Measurements from ENCODE around the gene AGBL4.
A peak's percentile ranks its signal among the peaks of the same experiment; 100 is the strongest.
"Not testable (repeated sequence)": the region's sequence is repeated elsewhere in the genome, so short reads cannot be mapped to it uniquely, and the experiment has no call there.

AGBL4 gene

GRCh38 chr1:49817681-49818080 is 206.1 kb downstream of the AGBL4 start:
- H3K27ac ChIP-seq = no peak overlapping the region
- TF ChIP-seq CTCF (IDR thresholded peaks at IDR 0.05; ENCODE audit: low read depth, low read length) = no peak
- DNase-seq = no peak
- no peaks in the 10 kb centered on the region for H3K36me3 ChIP-seq
- H3K4me3 ChIP-seq (ENCODE audit: low read depth, low read length) = no peak overlapping the region
- H3K27me3 ChIP-seq (ENCODE audit: insufficient read depth, low read depth, severe bottlenecking) = no peaks in the 10 kb centered on the region
- no peaks in the 10 kb centered on the region for H3K9me3 ChIP-seq (ENCODE audit: severe bottlenecking)

GRCh38 chr1:49787013-49787412 is 236.7 kb downstream of the AGBL4 start:
- not testable (repeated sequence) for H3K9me3 ChIP-seq (ENCODE audit: severe bottlenecking)

GRCh38 chr1:49765034-49765433 is 258.7 kb downstream of the AGBL4 start:
- Histone ChIP-seq H3K36me3 (no peaks in the 10 kb centered on the region), H3K27ac (no peak overlapping the region), H3K4me3 (ENCODE audit: low read depth, low read length) (no peak overlapping the region), H3K9me3 (ENCODE audit: severe bottlenecking) (no peaks in the 10 kb centered on the region), H3K27me3 (ENCODE audit: insufficient read depth, low read depth, severe bottlenecking) (no peaks in the 10 kb centered on the region)
- TF ChIP-seq CTCF (IDR thresholded peaks at IDR 0.05; ENCODE audit: low read depth, low read length) = peak; percentile 63
- DNase-seq = peak; percentile 32

More at GRCh38 chr1:49787013-49787412, 236.7 kb downstream of the AGBL4 start:
- not testable (repeated sequence) for H3K27ac ChIP-seq; DNase-seq; H3K36me3 ChIP-seq; H3K27me3 ChIP-seq (ENCODE audit: insufficient read depth, low read depth, severe bottlenecking); H3K4me3 ChIP-seq (ENCODE audit: low read depth, low read length)

GRCh38 chr1:49738118-49738517 is 285.6 kb downstream of the AGBL4 start:
- H3K9me3 ChIP-seq (ENCODE audit: severe bottlenecking) = not testable (repeated sequence)

GRCh38 chr1:49728377-49728776 is 295.4 kb downstream of the AGBL4 start:
- Histone ChIP-seq H3K36me3 (no peaks in the 10 kb centered on the region), H3K27ac (no peak overlapping the region), H3K9me3 (ENCODE audit: severe bottlenecking) (peaks cover 2% of the 10 kb centered on the region)

More at GRCh38 chr1:49738118-49738517, 285.6 kb downstream of the AGBL4 start:
- not testable (repeated sequence) for H3K4me3 ChIP-seq (ENCODE audit: low read depth, low read length); H3K27me3 ChIP-seq (ENCODE audit: insufficient read depth, low read depth, severe bottlenecking); DNase-seq; H3K27ac ChIP-seq; H3K36me3 ChIP-seq

GRCh38 chr1:49723662-49724061 is 300.1 kb downstream of the AGBL4 start:
- no peaks in the 10 kb centered on the region for H3K27me3 ChIP-seq (ENCODE audit: insufficient read depth, low read depth, severe bottlenecking)
- TF ChIP-seq CTCF (IDR thresholded peaks at IDR 0.05; ENCODE audit: low read depth, low read length) = no peak
- no peak for DNase-seq
- H3K36me3 ChIP-seq = no peaks in the 10 kb centered on the region
- H3K9me3 ChIP-seq (ENCODE audit: severe bottlenecking) = no peaks in the 10 kb centered on the region
- H3K4me3 ChIP-seq (ENCODE audit: low read depth, low read length) = no peak overlapping the region
- no peak overlapping the region for H3K27ac ChIP-seq

More at GRCh38 chr1:49728377-49728776, 295.4 kb downstream of the AGBL4 start:
- DNase-seq = no peak
- TF ChIP-seq CTCF (IDR thresholded peaks at IDR 0.05; ENCODE audit: low read depth, low read length) = no peak
- H3K27me3 ChIP-seq (ENCODE audit: insufficient read depth, low read depth, severe bottlenecking) = no peaks in the 10 kb centered on the region
- H3K4me3 ChIP-seq (ENCODE audit: low read depth, low read length) = no peak overlapping the region

- Histone ChIP-seq H3K36me3 (no peaks in the 10 kb centered on the region), H3K27ac (no peak overlapping the region), H3K9me3 (ENCODE audit: severe bottlenecking) (no peaks in the 10 kb centered on the region), H3K27me3 (ENCODE audit: insufficient read depth, low read depth, severe bottlenecking) (no peaks in the 10 kb centered on the region), H3K4me3 (ENCODE audit: low read depth, low read length) (no peak overlapping the region)
- TF ChIP-seq CTCF (IDR thresholded peaks at IDR 0.05; ENCODE audit: low read depth, low read length) = no peak
- no peak for DNase-seq
Measured at GRCh38 chr1:49694251-49694827, 329.4 kb downstream of the AGBL4 start.
